ENCODE data around the gene JUND. TPM values are rescaled to one million over a fixed set of nuclear protein-coding genes. Genes with fewer than 3 reads are reported as not detected.

The JUND gene
- polyA plus RNA-seq, 1 donor (not counting 4 experiments of a cell fraction or from before 2014, with no cell fraction given): 17.2 TPM

- FAIRE-seq (no peak), DNase-seq (ENCODE audit: low read depth, low spot score) (no peak)
- H3K4me2 ChIP-seq (ENCODE audit: control insufficient read depth, extremely low read depth, insufficient read depth, low read depth, low read length): no peak overlapping the region
- H3K36me3 ChIP-seq (ENCODE audit: control insufficient read depth in 2 of 2, extremely low read depth in 1 of 2, insufficient read depth in 2 of 2, low read length in 2 of 2): no peaks in the 10 kb centered on the region
- H3K9me1 ChIP-seq (ENCODE audit: control insufficient read depth, extremely low read depth, insufficient read depth, low read length): no peaks in the 10 kb centered on the region
- no peak overlapping the region for H2AFZ ChIP-seq (ENCODE audit: control insufficient read depth, low read length)
- H3K4me1 ChIP-seq (ENCODE audit: control insufficient read depth, extremely low read depth, insufficient read depth, low read length): no peaks in the 10 kb centered on the region
- no peak overlapping the region for H3K9ac ChIP-seq (ENCODE audit: control insufficient read depth, extremely low read depth, insufficient read depth, low read length)
- dilution Hi-C loops (cut with MboI; ENCODE audit: extremely low pct_ligation_motif_present, low sequenced_read_pairs): no loop called here
- no peaks in the 10 kb centered on the region for H3K9me3 ChIP-seq (ENCODE audit: control insufficient read depth, low read depth, low read length)
- H4K20me1 ChIP-seq (ENCODE audit: control insufficient read depth, extremely low read depth, insufficient read depth, low read length): no peaks in the 10 kb centered on the region
- no peak overlapping the region for H3K27ac ChIP-seq (ENCODE audit: control insufficient read depth, insufficient read depth, low read length)
- H3K4me3 ChIP-seq (ENCODE audit: control insufficient read depth in 2 of 3, extremely low read depth in 1 of 3, insufficient read depth in 2 of 3, low read depth in 1 of 3, low read length in 3 of 3): no peak overlapping the region
- H3K27me3 ChIP-seq (ENCODE audit: control insufficient read depth, extremely low read depth, insufficient read depth, low read length): no peaks in the 10 kb centered on the region
- TF ChIP-seq, protein P1, sequence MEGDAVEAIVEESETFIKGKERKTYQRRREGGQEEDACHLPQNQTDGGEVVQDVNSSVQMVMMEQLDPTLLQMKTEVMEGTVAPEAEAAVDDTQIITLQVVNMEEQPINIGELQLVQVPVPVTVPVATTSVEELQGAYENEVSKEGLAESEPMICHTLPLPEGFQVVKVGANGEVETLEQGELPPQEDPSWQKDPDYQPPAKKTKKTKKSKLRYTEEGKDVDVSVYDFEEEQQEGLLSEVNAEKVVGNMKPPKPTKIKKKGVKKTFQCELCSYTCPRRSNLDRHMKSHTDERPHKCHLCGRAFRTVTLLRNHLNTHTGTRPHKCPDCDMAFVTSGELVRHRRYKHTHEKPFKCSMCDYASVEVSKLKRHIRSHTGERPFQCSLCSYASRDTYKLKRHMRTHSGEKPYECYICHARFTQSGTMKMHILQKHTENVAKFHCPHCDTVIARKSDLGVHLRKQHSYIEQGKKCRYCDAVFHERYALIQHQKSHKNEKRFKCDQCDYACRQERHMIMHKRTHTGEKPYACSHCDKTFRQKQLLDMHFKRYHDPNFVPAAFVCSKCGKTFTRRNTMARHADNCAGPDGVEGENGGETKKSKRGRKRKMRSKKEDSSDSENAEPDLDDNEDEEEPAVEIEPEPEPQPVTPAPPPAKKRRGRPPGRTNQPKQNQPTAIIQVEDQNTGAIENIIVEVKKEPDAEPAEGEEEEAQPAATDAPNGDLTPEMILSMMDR (optimal IDR thresholded peaks at IDR 0.05 in 1 of 3, IDR thresholded peaks at IDR 0.05 in 1 of 3, conservative IDR thresholded peaks at IDR 0.05 in 1 of 3; ENCODE audit: extremely low read depth in 1 of 3, insufficient read depth in 2 of 3, low read length in 3 of 3): no peak
- TF ChIP-seq EZH2 (IDR thresholded peaks at IDR 0.05; ENCODE audit: low read length): no peak
- no peaks in the 10 kb centered on the region for H3K79me2 ChIP-seq (ENCODE audit: control insufficient read depth, insufficient read depth, low read length)
Observed at GRCh38 chr19:18264137-18264854, 17.1 kb downstream of the JUND start.

DNA sequence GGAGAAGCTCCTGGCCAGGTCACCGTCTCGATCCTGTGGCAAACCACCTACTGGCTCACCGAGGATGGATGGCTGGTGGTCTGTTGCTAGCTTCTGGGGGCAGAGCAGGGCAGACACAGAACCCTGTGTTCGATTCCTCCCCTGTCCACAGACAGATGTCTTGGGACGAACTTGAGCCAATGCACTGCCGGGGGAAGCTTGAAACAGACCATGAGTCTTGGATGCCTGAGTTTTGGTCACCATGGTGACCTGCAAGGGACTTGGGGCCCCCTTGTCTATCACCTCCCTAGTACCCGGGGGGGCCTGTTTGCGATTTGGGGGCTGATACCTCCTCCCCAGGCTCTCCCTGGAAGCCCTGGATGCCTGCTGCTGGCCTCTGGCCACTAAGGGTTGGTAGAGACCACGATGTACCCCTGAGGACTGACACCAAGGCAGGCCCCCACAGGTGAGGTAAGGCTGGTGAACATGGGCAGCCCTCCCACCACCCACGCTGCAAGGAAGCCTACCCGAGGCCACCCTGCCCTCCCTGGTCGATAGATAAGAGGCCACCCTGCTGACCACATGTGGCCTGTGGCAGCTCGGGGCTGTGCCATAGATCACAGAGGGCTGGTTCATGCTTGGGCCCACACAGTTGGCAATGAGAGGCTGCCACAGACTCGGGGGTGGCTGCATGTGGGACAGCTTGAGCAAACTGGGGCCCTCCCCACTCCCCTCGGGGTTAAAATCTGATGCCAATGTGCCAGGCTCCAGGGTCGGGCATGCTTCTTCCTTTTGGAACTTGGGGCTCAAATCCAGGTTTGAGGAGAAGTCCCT lies 17.9 kb downstream of the JUND start:
- H3K36me3 ChIP-seq (ENCODE audit: control insufficient read depth in 2 of 2, extremely low read depth in 1 of 2, insufficient read depth in 2 of 2, low read length in 2 of 2): no peaks in the 10 kb centered on the region
- H3K9me1 ChIP-seq (ENCODE audit: control insufficient read depth, extremely low read depth, insufficient read depth, low read length): no peaks in the 10 kb centered on the region
- no peak overlapping the region for H3K9ac ChIP-seq (ENCODE audit: control insufficient read depth, extremely low read depth, insufficient read depth, low read length)
- H3K79me2 ChIP-seq (ENCODE audit: control insufficient read depth, insufficient read depth, low read length): no peaks in the 10 kb centered on the region
- no peak overlapping the region for H3K4me2 ChIP-seq (ENCODE audit: control insufficient read depth, extremely low read depth, insufficient read depth, low read depth, low read length)
- TF ChIP-seq, protein P1 (optimal IDR thresholded peaks at IDR 0.05 in 1 of 3, IDR thresholded peaks at IDR 0.05 in 1 of 3, conservative IDR thresholded peaks at IDR 0.05 in 1 of 3; ENCODE audit: extremely low read depth in 1 of 3, insufficient read depth in 2 of 3, low read length in 3 of 3): no peak
- no peak for TF ChIP-seq EZH2 (IDR thresholded peaks at IDR 0.05; ENCODE audit: low read length)
- no peak overlapping the region for H3K27ac ChIP-seq (ENCODE audit: control insufficient read depth, insufficient read depth, low read length)
- no peak overlapping the region for H2AFZ ChIP-seq (ENCODE audit: control insufficient read depth, low read length)
- H4K20me1 ChIP-seq (ENCODE audit: control insufficient read depth, extremely low read depth, insufficient read depth, low read length): no peaks in the 10 kb centered on the region
- DNase-seq (ENCODE audit: low read depth, low spot score): no peak
- FAIRE-seq: no peak
- dilution Hi-C loops (cut with MboI; ENCODE audit: extremely low pct_ligation_motif_present, low sequenced_read_pairs): no loop called here
- no peaks in the 10 kb centered on the region for H3K4me1 ChIP-seq (ENCODE audit: control insufficient read depth, extremely low read depth, insufficient read depth, low read length)
- no peaks in the 10 kb centered on the region for H3K9me3 ChIP-seq (ENCODE audit: control insufficient read depth, low read depth, low read length)
- no peaks in the 10 kb centered on the region for H3K27me3 ChIP-seq (ENCODE audit: control insufficient read depth, extremely low read depth, insufficient read depth, low read length)
- H3K4me3 ChIP-seq (ENCODE audit: control insufficient read depth in 2 of 3, extremely low read depth in 1 of 3, insufficient read depth in 2 of 3, low read depth in 1 of 3, low read length in 3 of 3): no peak overlapping the region
